Skin epidermis (tissue), 12 donors: ENCODE results near the gene GCSH.

Experiments
- H3K27ac ChIP-seq, 21 experiments: fragments of 200-600 bp; sonication (generic) in 11 of 21; one replicate each; pipeline ENCODE4 v1.5.0; 2020; ENCODE audit warnings: mild to moderate bottlenecking in 3 of 21, inconsistent platforms in 2 of 21, moderate library complexity in 2 of 21
- H3K4me3 ChIP-seq, 7 experiments: fragments of 200-600 bp; sonication (generic) in 2 of 7; one replicate each; pipeline ENCODE4 v1.5.0; 2020; ENCODE audit warnings: inconsistent platforms in 2 of 7, mild to moderate bottlenecking in 2 of 7, moderate library complexity in 1 of 7

The GCSH gene

GRCh38 chr16:81061871-81062608 is 34.2 kb downstream of the GCSH start:
- no peak overlapping the region for H3K27ac ChIP-seq
- no peak overlapping the region for H3K4me3 ChIP-seq

DNA sequence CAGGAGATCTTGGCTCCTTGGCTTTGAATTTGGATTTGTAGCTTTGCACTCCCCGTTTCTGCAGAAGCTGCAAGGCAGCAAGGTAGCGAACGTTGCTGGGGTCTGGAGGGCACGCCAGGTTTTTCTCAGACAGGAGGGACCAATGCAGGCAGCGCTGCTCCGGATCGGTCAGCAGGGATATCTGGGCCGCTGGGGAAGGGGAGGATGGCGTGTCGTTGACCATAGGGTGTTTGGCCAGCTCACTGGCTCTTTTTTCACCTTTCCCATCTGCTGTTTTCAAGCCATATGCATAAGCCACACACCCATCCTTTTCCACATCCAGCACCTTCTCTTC is 34.9 kb downstream of the GCSH start:
- H3K4me3 ChIP-seq: no peak overlapping the region
- H3K27ac ChIP-seq: no peak overlapping the region

DNA sequence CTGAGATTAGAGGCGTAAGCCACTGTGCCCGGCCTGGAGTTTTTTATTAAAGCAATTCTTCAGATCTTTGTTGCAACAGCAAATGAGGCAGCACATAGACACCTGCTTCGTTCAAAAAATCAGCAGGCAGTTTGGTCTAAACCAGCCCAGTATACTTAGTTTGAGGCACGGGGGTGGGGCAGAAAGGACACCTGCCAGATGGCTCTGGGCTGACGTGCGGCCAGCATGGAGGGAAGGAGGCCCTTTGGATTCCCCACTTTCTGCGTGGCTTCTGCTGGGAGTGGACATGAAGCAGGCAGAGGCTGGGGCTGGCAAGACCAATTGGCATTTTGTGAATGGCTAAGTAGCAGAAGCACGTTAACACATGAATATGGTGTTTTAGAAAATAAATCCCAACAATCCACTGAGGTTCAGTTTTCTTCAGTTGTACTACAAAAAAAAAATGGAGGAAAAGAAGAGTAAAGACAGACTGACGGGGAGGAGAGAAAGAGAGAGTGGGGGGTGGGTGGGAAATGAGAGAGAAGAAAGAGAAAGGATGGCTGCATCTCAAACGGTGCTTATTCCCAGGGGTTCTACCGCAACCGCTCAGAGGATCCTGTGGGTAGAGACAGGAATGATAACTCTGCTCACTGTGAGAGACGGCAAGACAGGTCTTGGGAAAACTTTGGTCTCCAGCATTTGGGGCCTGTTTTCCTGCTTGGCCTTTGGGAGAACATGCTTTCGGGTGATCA is 35.5 kb downstream of the GCSH start:
- no peak overlapping the region for H3K4me3 ChIP-seq
- no peak overlapping the region for H3K27ac ChIP-seq

DNA sequence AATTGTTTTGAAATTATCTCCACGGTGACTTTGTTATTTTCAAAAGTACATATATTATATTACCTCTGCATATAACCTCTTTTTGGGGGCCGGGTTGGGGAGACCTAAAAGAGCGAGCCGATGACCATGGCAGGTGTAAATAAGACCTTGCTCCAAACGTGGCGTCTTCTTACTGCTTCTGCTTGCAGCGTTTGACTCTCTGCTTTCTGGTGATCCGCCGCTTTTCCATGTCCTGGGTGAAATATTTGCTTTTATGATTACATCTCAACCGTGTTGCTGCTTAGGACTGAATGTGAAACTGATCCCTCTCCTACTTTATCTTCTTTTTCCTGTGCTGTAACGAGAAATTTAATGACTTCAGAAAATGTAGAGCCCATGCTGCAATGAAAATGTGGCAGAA is 42.4 kb downstream of the GCSH start:
- H3K4me3 ChIP-seq: no peak overlapping the region
- H3K27ac ChIP-seq: no peak overlapping the region

- no peak overlapping the region for H3K4me3 ChIP-seq
- no peak overlapping the region for H3K27ac ChIP-seq
These were observed 53.4 kb downstream of the GCSH start for GRCh38 chr16:81042821-81043220.

DNA sequence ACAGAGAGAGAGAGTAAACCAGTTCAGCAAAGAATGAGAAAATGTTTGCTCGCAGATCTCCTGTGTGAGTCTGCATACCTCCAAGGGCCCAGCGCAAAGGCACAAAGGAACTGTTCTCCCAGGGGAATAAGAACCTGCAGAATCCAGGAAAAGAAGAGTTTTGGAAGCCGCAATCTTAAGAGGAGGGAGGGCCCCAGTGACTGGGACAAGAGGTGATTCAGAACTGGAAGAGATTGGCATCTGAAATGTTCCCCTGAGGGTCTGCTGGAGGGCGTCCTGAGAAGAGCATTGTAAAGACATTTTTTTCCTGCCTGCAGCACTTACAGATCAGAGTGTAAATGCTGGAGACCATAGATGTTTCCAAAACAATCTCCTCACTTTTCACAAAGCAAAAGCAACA is 54.5 kb downstream of the GCSH start:
- Histone ChIP-seq H3K4me3 (no peak overlapping the region), H3K27ac (no peak overlapping the region)

- H3K4me3 ChIP-seq: no peak overlapping the region
- H3K27ac ChIP-seq: no peak overlapping the region
These were observed 55.4 kb downstream of the GCSH start for GRCh38 chr16:81040842-81041241.

DNA sequence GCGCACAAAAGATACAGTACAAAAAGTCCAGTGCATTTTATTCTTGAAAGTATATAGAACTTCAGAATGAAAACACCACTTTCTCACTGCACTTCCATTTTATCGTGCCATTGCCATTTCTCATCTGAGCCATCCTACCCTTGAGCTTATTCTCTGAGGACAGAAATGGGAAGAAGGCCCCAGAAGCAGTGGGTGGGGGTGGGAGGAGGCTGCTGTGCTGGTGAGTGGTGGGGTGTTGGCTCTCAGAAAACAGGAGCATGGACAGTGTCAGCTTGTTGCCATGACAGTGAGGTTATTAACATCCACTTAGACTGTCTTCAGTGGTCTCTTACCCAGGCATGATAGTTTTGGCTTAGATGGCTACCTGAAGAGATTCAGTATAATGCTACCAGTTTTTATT is 56.1 kb downstream of the GCSH start:
- no peak overlapping the region for H3K27ac ChIP-seq
- no peak overlapping the region for H3K4me3 ChIP-seq

- peak overlapping the region in 15 of 21 experiments; percentile 29 to 89 (median 82) for H3K27ac ChIP-seq
- H3K4me3 ChIP-seq: peak overlapping the region; percentile 54 to 92 (median 78)
These were observed 59.3 kb downstream of the GCSH start for GRCh38 chr16:81036751-81037350.

DNA sequence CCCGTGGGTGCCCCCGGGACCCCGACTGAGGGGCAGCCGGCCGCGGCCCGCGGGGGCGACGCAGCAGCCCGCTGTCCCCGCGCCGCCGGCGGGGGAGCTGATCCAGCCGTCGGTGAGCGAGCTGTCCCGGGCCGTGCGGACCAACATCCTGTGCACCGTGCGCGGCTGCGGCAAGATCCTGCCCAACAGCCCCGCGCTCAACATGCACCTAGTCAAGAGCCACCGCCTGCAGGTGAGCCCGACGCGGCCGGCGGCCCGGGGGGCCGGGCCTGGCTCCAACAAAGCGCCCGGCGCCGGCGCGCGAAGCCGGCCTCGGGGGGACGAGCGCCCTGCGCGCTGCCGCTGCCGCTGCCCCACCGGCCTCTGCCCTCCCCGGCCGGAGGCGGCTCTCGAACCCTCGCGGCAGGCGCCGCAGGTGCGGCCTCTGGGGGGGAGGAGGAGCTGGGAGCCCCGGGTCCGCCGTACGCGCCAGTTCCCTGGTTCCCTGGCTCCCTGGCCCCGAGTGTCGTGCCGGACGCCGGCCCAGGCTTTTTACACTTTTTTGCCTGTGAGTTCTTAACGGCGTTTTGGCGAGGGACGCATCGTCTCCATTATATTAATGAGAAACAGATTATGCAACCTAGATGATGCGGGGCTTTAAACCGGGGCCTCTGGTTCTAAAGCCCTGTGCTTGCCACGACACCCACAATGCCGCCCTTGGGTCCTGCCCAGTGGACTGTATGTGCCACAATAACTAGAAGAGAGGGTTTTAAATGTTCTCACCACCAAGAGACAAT is 60.0 kb downstream of the GCSH start:
- Histone ChIP-seq H3K27ac (peak overlapping the region; percentile 20 to 89 (median 76)), H3K4me3 (peak overlapping the region; percentile 54 to 92 (median 78))

DNA sequence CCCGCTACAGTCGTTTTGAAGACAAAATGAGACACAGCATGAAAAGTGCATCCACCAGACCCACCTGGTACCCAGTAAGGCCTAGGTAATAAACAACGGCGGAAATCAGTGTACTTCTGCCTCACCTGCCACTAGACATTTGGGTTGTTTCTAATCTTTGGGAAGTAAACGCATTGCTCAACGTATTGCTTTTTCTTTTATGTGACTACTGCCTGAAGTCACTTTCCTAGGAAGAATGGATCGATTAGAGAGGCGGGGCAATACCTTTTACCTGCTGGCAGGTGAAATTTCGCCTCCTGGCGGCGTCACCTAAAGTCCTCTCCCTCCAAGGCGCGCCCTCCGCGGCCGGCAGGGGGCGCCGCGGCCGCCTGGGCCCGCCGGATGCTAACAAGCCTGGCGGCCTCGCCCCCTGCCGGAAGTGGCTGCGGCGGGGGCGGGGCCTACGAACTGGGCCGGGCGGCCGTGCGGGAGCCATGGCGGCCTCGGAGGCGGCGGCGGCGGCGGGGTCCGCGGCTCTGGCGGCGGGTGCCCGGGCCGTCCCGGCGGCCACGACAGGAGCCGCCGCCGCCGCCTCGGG is 60.7 kb downstream of the GCSH start, which contains the start of gene ATMIN:
ATMIN (plus strand) TSS at position 445 of the 577 bp plus-strand sequence; CDS start at position 474, 29 bp downstream.
- H3K27ac ChIP-seq: peak within 1 kb of the TSS; percentile 20 to 89 (median 76)
- peak within 1 kb of the TSS; percentile 54 to 92 (median 78) for H3K4me3 ChIP-seq
